MG63 (cell line): ENCODE results near the gene QRFP. TPM values are rescaled to one million over a fixed set of nuclear protein-coding genes. Genes with fewer than 3 reads are reported as not detected.
"Not testable (repeated sequence)": the region's sequence is repeated elsewhere in the genome, so short reads cannot be mapped to it uniquely, and the experiment has no call there.

Source experiments
- DNase-seq: peaks from one replicate; pipeline ENCODE4 v3.0.0-alpha.2; 2020
- H3K27me3 ChIP-seq: fragments of 250-450 bp; sonication (Bioruptor Pico); 2 replicates; pipeline ENCODE4 v1.5.1; 2020; ENCODE audit warnings: mild to moderate bottlenecking, moderate library complexity
- H3K36me3 ChIP-seq: fragments of 250-450 bp; sonication (Bioruptor Pico); 2 replicates; pipeline ENCODE4 v1.5.1; 2020; ENCODE audit warnings: mild to moderate bottlenecking, moderate library complexity
- H3K4me3 ChIP-seq: fragments of 250-450 bp; sonication (Bioruptor Pico); 2 replicates; pipeline ENCODE4 v1.5.1; 2020; ENCODE audit warnings: mild to moderate bottlenecking, moderate library complexity
- H3K9me3 ChIP-seq: fragments of 250-450 bp; sonication (Bioruptor Pico); 2 replicates; pipeline ENCODE4 v1.5.1; 2020; ENCODE audit warnings: mild to moderate bottlenecking, moderate library complexity
- total RNA-seq: library from RNA; depleted of rRNA; stranded (reverse); fragments of >200 nt; shearing (Covaris generic); gene quantifications from 2 replicates; pipeline ENCODE4 v1.2.3, GENCODE V29; 2014; ENCODE audit warnings: low replicate concordance

Gene QRFP
- total RNA-seq, 1 experiment from 2014 or later, result not detected

- Histone ChIP-seq H3K4me3 (no peak overlapping the region), H3K36me3 (peaks cover 92% of the 10 kb centered on the region), H3K27me3 (no peaks in the 10 kb centered on the region), H3K9me3 (no peaks in the 10 kb centered on the region)
- no peak for DNase-seq
These were observed 37.6 kb downstream of the QRFP start for GRCh38 chr9:130858739-130859705.

- H3K27me3 ChIP-seq, result no peaks in the 10 kb centered on the region
- no peaks in the 10 kb centered on the region for H3K9me3 ChIP-seq
- H3K36me3 ChIP-seq, result peaks cover 92% of the 10 kb centered on the region
- no peak overlapping the region for H3K4me3 ChIP-seq
- DNase-seq, result peak; percentile 49
These were observed 38.5 kb downstream of the QRFP start for GRCh38 chr9:130857864-130858738.

- Histone ChIP-seq H3K27me3 (no peaks in the 10 kb centered on the region), H3K36me3 (peaks cover 85% of the 10 kb centered on the region), H3K9me3 (no peaks in the 10 kb centered on the region), H3K4me3 (no peak overlapping the region)
- no peak for DNase-seq
These were observed 40.1 kb downstream of the QRFP start for GRCh38 chr9:130856474-130856873.

GRCh38 chr9:130854835-130855234 lies 41.8 kb downstream of the QRFP start:
- H3K4me3 ChIP-seq, result no peak overlapping the region
- H3K27me3 ChIP-seq, result no peaks in the 10 kb centered on the region
- DNase-seq, result no peak
- no peaks in the 10 kb centered on the region for H3K9me3 ChIP-seq
- peaks cover 76% of the 10 kb centered on the region for H3K36me3 ChIP-seq

- Histone ChIP-seq H3K27me3 (no peaks in the 10 kb centered on the region), H3K9me3 (no peaks in the 10 kb centered on the region), H3K4me3 (no peak overlapping the region), H3K36me3 (peaks cover 72% of the 10 kb centered on the region)
- no peak for DNase-seq
These were observed 42.5 kb downstream of the QRFP start for GRCh38 chr9:130854092-130854491.

GRCh38 chr9:130852801-130853200 lies 43.8 kb downstream of the QRFP start:
- Histone ChIP-seq H3K4me3 (no peak overlapping the region), H3K36me3 (peaks cover 61% of the 10 kb centered on the region), H3K27me3 (no peaks in the 10 kb centered on the region), H3K9me3 (no peaks in the 10 kb centered on the region)
- no peak for DNase-seq

- no peak for DNase-seq
- Histone ChIP-seq H3K27me3 (no peaks in the 10 kb centered on the region), H3K9me3 (no peaks in the 10 kb centered on the region), H3K4me3 (no peak overlapping the region), H3K36me3 (peaks cover 33% of the 10 kb centered on the region)
These were observed 47.3 kb downstream of the QRFP start for GRCh38 chr9:130849356-130849755.

GRCh38 chr9:130848514-130848913 lies 48.1 kb downstream of the QRFP start:
- not testable (repeated sequence) for H3K9me3 ChIP-seq, H3K27me3 ChIP-seq, H3K4me3 ChIP-seq, DNase-seq
- peaks cover 24% of the 10 kb centered on the region for H3K36me3 ChIP-seq

GRCh38 chr9:130847306-130848217 lies 49.0 kb downstream of the QRFP start:
- DNase-seq, result peak; percentile 95
- Histone ChIP-seq H3K4me3 (no peak overlapping the region), H3K9me3 (no peaks in the 10 kb centered on the region), H3K27me3 (no peaks in the 10 kb centered on the region), H3K36me3 (peaks cover 19% of the 10 kb centered on the region)

- no peaks in the 10 kb centered on the region for H3K27me3 ChIP-seq
- peak overlapping the region; percentile 22 for H3K4me3 ChIP-seq
- peaks cover 14% of the 10 kb centered on the region for H3K36me3 ChIP-seq
- DNase-seq, result peak; percentile 91
- H3K9me3 ChIP-seq, result no peaks in the 10 kb centered on the region
These were observed 49.9 kb downstream of the QRFP start for GRCh38 chr9:130846487-130847305.

GRCh38 chr9:130845901-130846481 lies 50.6 kb downstream of the QRFP start:
- no peaks in the 10 kb centered on the region for H3K27me3 ChIP-seq
- no peaks in the 10 kb centered on the region for H3K9me3 ChIP-seq
- peak; percentile 72 for DNase-seq
- peak overlapping the region; percentile 22 for H3K4me3 ChIP-seq
- peaks cover 13% of the 10 kb centered on the region for H3K36me3 ChIP-seq

- H3K4me3 ChIP-seq, result no peak overlapping the region; the same call in 1 of the 2 replicates
- peaks cover 14% of the 10 kb centered on the region for H3K36me3 ChIP-seq
- no peaks in the 10 kb centered on the region for H3K27me3 ChIP-seq
- DNase-seq, result no peak
- no peaks in the 10 kb centered on the region for H3K9me3 ChIP-seq
These were observed 51.4 kb downstream of the QRFP start for GRCh38 chr9:130845254-130845653.

GRCh38 chr9:130844044-130844451 lies 52.6 kb downstream of the QRFP start:
- Histone ChIP-seq H3K4me3 (no peak overlapping the region), H3K36me3 (peaks cover 24% of the 10 kb centered on the region), H3K27me3 (no peaks in the 10 kb centered on the region), H3K9me3 (no peaks in the 10 kb centered on the region)
- no peak for DNase-seq

- H3K4me3 ChIP-seq, result no peak overlapping the region
- peaks cover 22% of the 10 kb centered on the region for H3K36me3 ChIP-seq
- H3K9me3 ChIP-seq, result no peaks in the 10 kb centered on the region
- no peak for DNase-seq
- no peaks in the 10 kb centered on the region for H3K27me3 ChIP-seq
These were observed 53.3 kb downstream of the QRFP start for GRCh38 chr9:130843049-130843908.
